A673 (cell line): ENCODE measurements around the gene MARK3. TPM values are rescaled to one million over a fixed set of nuclear protein-coding genes. Genes with fewer than 3 reads are reported as not detected.
"Not testable (repeated sequence)": the region's sequence is repeated elsewhere in the genome, so short reads cannot be mapped to it uniquely, and the experiment has no call there.

Experiments
- BruUV-seq: library from RNA; stranded (reverse); fragments of 400-500 nt; replicated peaks from 2 replicates; lab custom pipeline; 2021; lab: Mats Ljungman, UMichigan
- CTCF ChIA-PET: fragments of 300-600 bp; sonication (Branson Sonifier 250); formaldehyde crosslinking; loops from one replicate; lab custom pipeline; 2022; ENCODE audit warnings: antibody characterized with exemption; lab: Charles Lee
- POLR2A ChIA-PET: fragments of 300-600 bp; sonication (Branson Sonifier 250); formaldehyde crosslinking; loops from one replicate; lab custom pipeline; 2022; ENCODE audit warnings: antibody characterized with exemption; ENCODE audit not compliant: low non-redundant PET; lab: Charles Lee
- DNase-seq: peaks from one replicate; pipeline ENCODE4 v3.0.0-alpha.2; 2015; ENCODE audit warnings: low spot score
- H3K27ac ChIP-seq: fragments of 200-600 bp; sonication (generic); 2 replicates; pipeline ENCODE4 v1.5.1; 2016; ENCODE audit warnings: mixed run types, low read depth, mild to moderate bottlenecking, mixed read lengths, antibody characterized with exemption, low read length; ENCODE audit not compliant: poor library complexity, severe bottlenecking
- H3K27me3 ChIP-seq: fragments of 200-600 bp; sonication (generic); replicated peaks from 2 replicates; pipeline ENCODE4 v1.6.1; 2017; ENCODE audit warnings: mixed run types, low read depth, mild to moderate bottlenecking, mixed read lengths, antibody characterized with exemption, low read length; ENCODE audit not compliant: insufficient read depth, poor library complexity
- H3K36me3 ChIP-seq: fragments of 200-600 bp; sonication (generic); 2 replicates; pipeline ENCODE4 v1.6.1; 2016; ENCODE audit warnings: mixed run types, mild to moderate bottlenecking, mixed read lengths, antibody characterized with exemption, low read length; ENCODE audit not compliant: insufficient read depth, poor library complexity, severe bottlenecking
- H3K4me1 ChIP-seq: fragments of 200-600 bp; sonication (generic); 2 replicates; pipeline ENCODE4 v1.6.1; 2017; ENCODE audit warnings: mixed run types, mild to moderate bottlenecking, mixed read lengths, antibody characterized with exemption, low read length; ENCODE audit not compliant: insufficient read depth, poor library complexity, severe bottlenecking
- H3K4me3 ChIP-seq: fragments of 200-600 bp; sonication (generic); 2 replicates; pipeline ENCODE4 v1.5.1; 2016; ENCODE audit warnings: low read depth, mixed run types, mild to moderate bottlenecking, mixed read lengths, low read length; ENCODE audit not compliant: poor library complexity, severe bottlenecking
- H3K9me3 ChIP-seq: fragments of 200-600 bp; sonication (generic); 2 replicates; pipeline ENCODE4 v1.6.1; 2016; ENCODE audit warnings: mixed run types, low read depth, mild to moderate bottlenecking, mixed read lengths, antibody characterized with exemption, low read length; ENCODE audit not compliant: poor library complexity, severe bottlenecking
- EZH2 ChIP-seq: fragments of 200-600 bp; sonication (generic); IDR thresholded peaks from 2 replicates; pipeline ENCODE4 v1.6.1; 2017; ENCODE audit warnings: borderline replicate concordance, low read depth, mild to moderate bottlenecking, mixed read lengths, antibody characterized with exemption, low read length; ENCODE audit not compliant: poor library complexity, severe bottlenecking
- intact Hi-C: fragments of 100-400 bp; cut with micrococcal nuclease; formaldehyde crosslinking; loops from one replicate; pipeline ENCODE4 v1.10.0; 2022; ENCODE audit not compliant: unreplicated experiment
- total RNA-seq: library from RNA; stranded (reverse); gene quantifications from 2 replicates; pipeline ENCODE4 v1.2.3, GENCODE V29; 2021
- TF ChIP-seq, protein P1 (sequence below): fragments of 300-800, 200-600 bp; sonication (generic); conservative IDR thresholded peaks from 2 replicates; pipeline ENCODE4 v1.5.1; 2017; ENCODE audit warnings: low read depth, mild to moderate bottlenecking, antibody characterized with exemption, low read length, moderate library complexity, mixed read lengths

Gene MARK3
- total RNA-seq, 1 experiment from 2014 or later = 94.4 TPM

DNA sequence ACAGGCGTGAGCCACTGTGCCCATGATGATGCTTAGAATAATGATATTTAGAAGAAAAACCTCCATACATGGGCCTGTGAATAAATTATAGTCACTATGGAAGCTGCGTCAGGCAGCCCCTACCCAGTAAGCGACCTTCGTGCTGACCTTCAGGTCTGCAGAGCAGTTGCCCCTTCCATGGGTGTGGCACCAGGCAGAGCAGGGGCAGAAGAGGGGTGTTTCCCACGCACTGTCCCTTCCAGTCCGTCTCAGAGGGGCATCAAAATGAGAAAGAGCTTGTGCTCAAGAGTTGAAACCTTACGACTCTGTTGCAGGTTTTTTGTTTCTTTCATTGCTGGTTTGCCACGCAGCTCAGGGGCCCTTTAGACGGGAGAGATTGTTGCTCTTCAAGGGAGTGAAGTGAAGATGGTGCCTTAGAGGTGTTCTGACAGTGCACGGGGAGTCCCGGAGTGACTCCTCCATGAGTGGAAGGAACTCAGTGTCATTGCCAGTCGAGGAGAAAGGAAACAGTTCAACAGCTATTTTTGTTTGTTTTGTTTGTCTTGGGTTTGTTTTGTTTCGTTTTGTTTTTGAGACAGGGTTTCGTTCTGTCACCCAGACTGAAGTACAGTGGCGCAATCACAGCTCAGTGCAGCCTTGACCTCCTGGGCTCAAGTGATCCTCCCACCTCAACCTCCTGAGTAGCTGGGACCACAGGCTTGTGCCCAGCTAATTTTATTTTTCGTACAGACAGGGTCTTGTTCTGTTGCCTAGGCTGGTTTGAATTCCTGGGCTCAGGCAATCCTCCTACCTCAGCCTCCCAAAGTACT, 123.5 kb downstream of the MARK3 start:
- ChIA-PET POLR2A (interaction anchor here (0.7 kb wide), 1 partner anchor 80 kb away, joined by 3 read pairs; no protein-coding TSS in a partner anchor), CTCF (interaction anchor here (1.0 kb wide), 1 partner anchor 8 kb away, joined by 4 read pairs; no protein-coding TSS in a partner anchor)
- DNase-seq = no peak
- Histone ChIP-seq H3K27me3 (no peaks in the 10 kb centered on the region), H3K4me3 (no peak overlapping the region), H3K4me1 (peaks cover 12% of the 10 kb centered on the region), H3K36me3 (peaks cover 9% of the 10 kb centered on the region), H3K9me3 (no peaks in the 10 kb centered on the region), H3K27ac (no peak overlapping the region)
- BruUV-seq = no TSS peak
- intact Hi-C loops = no loop called here
- no peak for TF ChIP-seq EZH2
- TF ChIP-seq, protein P1, sequence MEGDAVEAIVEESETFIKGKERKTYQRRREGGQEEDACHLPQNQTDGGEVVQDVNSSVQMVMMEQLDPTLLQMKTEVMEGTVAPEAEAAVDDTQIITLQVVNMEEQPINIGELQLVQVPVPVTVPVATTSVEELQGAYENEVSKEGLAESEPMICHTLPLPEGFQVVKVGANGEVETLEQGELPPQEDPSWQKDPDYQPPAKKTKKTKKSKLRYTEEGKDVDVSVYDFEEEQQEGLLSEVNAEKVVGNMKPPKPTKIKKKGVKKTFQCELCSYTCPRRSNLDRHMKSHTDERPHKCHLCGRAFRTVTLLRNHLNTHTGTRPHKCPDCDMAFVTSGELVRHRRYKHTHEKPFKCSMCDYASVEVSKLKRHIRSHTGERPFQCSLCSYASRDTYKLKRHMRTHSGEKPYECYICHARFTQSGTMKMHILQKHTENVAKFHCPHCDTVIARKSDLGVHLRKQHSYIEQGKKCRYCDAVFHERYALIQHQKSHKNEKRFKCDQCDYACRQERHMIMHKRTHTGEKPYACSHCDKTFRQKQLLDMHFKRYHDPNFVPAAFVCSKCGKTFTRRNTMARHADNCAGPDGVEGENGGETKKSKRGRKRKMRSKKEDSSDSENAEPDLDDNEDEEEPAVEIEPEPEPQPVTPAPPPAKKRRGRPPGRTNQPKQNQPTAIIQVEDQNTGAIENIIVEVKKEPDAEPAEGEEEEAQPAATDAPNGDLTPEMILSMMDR = no peak

DNA sequence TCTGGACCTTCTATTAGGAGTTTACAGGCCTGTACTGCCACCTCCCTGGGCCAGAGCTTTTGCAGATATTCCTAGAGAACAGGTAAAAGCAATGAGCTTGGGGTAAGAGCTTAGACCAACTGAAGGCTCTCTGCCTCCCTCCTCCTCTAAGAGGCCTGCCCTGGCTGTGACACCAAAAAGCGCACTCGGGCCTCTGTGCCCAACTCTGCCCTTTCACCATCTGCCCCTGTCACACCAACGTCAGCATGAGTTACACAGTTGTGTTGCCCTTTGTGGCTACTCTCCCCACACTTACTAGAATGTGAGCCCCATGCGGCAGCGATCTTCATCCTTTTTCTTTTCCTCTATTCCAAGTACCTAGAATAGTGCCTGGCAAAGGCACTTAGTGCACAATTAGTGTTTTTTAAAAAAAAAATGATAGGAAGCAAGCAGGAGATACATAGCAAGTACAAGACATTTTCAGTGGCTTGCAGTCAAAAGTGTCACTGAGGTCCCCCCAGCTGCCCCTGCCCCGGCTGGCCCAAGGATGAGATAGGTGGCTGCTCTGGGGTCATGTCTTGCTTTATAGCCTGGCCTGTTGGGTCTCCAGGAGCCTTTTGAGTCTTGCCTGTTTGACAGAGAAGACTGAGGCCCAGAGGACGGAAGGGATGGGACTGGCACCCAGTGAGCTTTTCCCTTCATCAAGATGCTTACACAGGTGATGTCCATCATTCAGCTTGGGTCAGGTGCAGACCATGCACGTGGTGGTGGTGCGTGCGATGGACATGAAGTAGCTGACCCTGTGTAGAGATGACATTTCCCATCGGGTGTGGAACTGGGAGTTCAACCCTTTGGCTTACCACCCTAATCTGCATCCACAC, 124.9 kb downstream of the MARK3 start:
- H3K36me3 ChIP-seq = no peaks in the 10 kb centered on the region
- TF ChIP-seq, protein P1 = no peak
- no peak for TF ChIP-seq EZH2
- H3K4me1 ChIP-seq = peaks cover 12% of the 10 kb centered on the region
- no peak overlapping the region for H3K4me3 ChIP-seq
- H3K27ac ChIP-seq = no peak overlapping the region
- no peaks in the 10 kb centered on the region for H3K27me3 ChIP-seq
- ChIA-PET CTCF (no interaction called here), POLR2A (no interaction called here)
- no peak for DNase-seq
- no peaks in the 10 kb centered on the region for H3K9me3 ChIP-seq
- intact Hi-C loops = no loop called here
- no TSS peak for BruUV-seq

DNA sequence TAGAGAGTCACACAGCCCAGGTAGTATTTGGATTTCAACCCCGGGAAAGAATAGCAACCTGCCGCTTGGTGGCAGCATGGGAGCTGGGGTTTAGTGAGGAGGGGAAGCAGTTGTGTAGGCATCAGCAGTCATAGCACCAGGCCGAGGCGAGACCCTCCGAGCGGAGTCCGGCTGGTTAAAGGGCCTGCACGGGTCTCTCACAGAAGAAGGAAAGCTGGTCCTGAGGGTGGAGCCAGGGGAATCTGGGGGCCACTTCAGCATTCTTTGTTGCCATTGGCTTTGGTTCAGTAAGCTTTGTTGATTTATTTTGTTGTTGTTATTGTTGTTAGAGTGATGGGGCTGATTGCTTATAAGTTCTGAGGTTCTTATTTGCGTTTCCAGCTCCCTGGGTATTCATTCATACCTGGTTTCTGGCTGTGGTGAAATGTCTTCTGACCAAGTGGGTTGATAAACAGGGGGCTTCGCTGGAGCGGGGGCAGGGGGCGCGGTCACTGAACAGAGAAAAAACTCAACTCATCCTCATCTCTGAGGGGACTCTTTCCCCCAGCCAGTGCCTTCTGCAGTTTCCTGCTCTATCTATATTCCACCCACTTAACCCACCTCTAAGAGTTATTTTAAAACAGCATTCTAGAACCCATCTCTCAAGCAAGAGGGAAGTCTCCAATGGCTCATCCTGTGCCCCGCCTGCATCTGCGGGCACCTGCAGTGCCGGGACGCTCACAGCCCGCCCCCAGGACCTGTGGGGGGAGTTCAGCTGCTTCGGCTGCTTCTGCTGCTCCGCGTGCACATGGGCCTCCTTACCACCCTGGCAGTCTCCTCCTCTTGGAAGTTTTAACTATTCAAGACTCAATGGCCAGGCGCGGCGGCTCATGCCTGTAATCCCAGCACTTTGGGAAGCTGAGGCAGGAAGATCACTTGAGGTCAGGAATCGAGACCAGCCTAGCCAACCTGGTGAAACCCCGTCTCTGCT, 125.8 kb downstream of the MARK3 start:
- ChIA-PET CTCF (no interaction called here), POLR2A (no interaction called here)
- no TSS peak for BruUV-seq
- Histone ChIP-seq H3K27ac (no peak overlapping the region), H3K4me3 (no peak overlapping the region), H3K9me3 (no peaks in the 10 kb centered on the region), H3K27me3 (no peaks in the 10 kb centered on the region), H3K4me1 (peaks cover 12% of the 10 kb centered on the region), H3K36me3 (no peaks in the 10 kb centered on the region)
- DNase-seq = no peak
- intact Hi-C loops = no loop called here
- no peak for TF ChIP-seq EZH2
- TF ChIP-seq, protein P1 = no peak

DNA sequence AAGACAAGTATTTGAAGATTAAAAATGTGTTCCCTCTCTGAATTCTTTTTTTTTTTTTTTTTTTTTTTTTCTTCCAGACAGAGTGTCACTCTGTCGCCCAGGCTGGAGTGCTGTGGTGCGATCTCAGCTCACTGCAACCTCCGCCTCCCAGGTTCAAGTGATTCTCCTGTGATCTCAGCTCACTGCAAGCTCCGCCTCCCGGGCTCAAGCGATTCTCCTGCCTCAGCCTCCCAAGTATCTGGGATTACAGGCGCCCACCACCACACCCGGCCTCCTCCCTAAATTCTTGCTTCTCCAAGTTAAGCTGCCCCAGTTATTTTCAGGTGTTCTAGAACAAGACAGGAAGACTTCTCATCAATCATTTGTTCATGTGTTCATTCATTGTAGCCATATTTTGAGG, 127.0 kb downstream of the MARK3 start:
- CTCF ChIA-PET, H3K36me3 ChIP-seq, intact Hi-C loops, POLR2A ChIA-PET, H3K9me3 ChIP-seq, H3K4me3 ChIP-seq, H3K27me3 ChIP-seq, BruUV-seq, DNase-seq: not testable (repeated sequence)
- Histone ChIP-seq H3K4me1 (peaks cover 12% of the 10 kb centered on the region), H3K27ac (peak overlapping the region; percentile 51)
